Erythroblast (primary cell): ENCODE data around the gene ARIH1.
"Not testable (repeated sequence)": the region's sequence is repeated elsewhere in the genome, so short reads cannot be mapped to it uniquely, and the experiment has no call there.

Source experiments
- GATA1 ChIP-seq: IDR thresholded peaks from 2 replicates; pipeline ENCODE4 v1.6.1; 2011; ENCODE audit warnings: low read depth, mild to moderate bottlenecking, control low read depth, low read length, moderate library complexity
- POLR2A ChIP-seq: IDR thresholded peaks from 2 replicates; pipeline ENCODE4 v1.6.1; 2011; ENCODE audit warnings: mild to moderate bottlenecking, low read length

GRCh38 chr15:72615533-72616233, 141.6 kb downstream of the ARIH1 start:
- not testable (repeated sequence) for TF ChIP-seq POLR2A, GATA1
